Activated effector memory CD4-positive, alpha-beta T cell treated with anti-CD3 and anti-CD28 coated beads, Interleukin-2, amount 50 U/mL, for 16 hours (primary cell): ENCODE measurements around the gene SLC8B1.

Experiments
- DNase-seq: peaks from one replicate; pipeline ENCODE4 v3.0.0-alpha.2; 2020

SLC8B1 gene

DNA sequence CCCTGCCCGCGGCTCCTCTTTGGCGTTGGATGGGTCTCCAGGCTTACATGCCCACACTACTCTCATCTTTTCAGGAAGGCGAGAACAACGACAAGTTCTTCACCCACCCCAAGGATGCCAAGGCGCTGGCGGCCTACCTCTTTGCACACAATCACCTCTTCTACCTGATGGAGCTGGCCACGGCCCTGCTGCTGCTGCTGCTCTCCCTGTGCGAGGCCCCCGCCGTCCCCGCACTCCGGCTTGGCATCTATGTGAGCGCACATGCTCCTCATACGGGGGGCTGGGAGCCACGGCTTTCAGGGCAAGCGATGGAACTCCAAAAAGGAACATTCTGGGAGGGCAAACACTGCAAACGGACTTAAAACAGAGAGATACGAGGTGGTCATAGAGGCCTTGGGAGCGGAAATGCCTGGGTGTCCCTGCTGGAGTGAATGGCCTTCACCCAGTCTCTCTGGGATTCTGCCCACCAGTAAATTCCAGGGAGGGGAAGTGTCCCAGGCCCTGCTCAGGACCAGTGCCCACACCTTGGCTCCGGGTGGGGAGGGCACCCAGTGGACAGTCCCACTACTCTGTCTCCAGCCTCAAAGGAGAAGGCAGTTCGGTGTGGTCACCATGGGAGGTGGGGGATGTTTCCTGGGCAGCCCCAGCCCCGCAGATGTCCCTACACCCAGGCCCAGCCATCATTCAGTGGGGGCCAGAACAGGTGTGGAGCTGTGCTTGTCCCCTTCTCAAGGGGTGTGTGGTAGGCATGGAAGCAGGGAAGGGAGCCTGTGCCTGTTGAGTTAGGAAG is 68.6 kb downstream of the SLC8B1 start:
- no peak for DNase-seq

DNA sequence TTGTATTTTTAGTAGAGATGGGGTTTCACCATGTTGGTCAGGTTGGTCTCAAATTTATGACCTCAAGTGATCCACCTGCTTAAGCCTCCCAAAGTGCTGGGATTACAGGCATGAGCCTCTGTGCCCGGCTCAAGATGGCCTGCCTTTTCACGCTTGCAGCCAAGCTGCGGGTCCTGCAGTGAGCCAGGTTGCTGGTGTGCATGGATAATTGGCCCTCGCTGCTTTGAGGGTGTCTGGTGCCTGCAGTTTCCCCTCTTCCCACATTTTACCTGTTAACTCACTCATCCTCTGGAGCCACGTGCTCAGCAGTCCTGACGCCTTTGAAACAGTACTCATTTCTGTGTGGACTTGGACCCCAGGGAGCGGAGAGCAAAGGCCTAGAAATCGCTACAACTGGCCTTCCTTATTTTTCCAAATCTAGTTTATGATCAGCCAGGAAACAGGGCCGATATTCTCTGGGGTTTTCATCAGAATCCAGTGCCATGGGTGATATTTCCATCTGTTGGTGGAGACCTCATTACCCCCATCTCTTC is 71.4 kb downstream of the SLC8B1 start:
- no peak for DNase-seq

DNA sequence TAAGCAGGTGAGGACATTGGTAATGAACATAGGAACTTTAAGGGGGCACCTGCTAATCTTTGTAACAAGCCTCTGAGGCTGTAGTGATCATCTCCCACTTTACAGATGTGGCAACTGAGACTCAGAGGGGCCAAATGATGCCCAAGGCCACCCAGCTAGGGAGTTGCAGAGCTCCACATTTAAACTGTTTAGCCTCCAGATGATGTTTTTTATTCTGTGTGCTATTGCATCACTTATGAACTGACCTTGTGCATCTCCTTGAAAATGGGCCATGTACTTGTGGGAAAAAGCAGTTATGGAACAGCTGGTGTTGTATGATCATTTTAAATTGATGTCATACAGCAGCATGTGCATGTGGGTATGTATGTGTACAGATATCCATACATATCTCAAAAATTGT is 72.2 kb downstream of the SLC8B1 start:
- DNase-seq = no peak

DNA sequence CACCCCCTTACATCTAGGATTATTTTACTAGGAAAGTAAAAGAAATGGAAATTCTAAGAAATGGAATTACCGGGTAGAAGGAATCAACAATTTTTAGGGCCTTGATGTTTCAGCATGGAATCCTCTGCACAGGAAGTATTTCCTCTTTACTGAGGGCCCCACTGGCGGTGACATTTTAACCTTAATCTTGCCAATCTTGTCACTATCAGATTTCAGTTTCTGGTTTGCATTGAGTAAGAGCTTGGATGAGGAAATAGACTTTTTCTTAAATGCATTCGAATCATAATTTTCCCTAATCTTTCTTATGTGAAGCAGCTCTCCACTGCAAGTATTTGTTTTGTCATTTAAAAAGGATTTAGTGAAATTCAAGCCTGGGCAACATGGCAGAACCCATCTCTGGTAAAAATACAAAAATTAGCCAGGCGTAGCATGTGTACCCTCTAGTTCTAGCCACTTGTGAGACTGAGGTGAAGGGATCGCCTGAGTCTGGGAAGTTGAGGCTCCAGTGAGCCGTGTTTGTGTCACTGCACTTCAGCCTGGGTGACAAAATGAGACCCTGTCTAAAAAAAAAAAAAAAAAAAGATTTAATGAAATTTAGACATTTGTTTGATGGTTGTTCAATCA is 73.0 kb downstream of the SLC8B1 start:
- no peak for DNase-seq

DNA sequence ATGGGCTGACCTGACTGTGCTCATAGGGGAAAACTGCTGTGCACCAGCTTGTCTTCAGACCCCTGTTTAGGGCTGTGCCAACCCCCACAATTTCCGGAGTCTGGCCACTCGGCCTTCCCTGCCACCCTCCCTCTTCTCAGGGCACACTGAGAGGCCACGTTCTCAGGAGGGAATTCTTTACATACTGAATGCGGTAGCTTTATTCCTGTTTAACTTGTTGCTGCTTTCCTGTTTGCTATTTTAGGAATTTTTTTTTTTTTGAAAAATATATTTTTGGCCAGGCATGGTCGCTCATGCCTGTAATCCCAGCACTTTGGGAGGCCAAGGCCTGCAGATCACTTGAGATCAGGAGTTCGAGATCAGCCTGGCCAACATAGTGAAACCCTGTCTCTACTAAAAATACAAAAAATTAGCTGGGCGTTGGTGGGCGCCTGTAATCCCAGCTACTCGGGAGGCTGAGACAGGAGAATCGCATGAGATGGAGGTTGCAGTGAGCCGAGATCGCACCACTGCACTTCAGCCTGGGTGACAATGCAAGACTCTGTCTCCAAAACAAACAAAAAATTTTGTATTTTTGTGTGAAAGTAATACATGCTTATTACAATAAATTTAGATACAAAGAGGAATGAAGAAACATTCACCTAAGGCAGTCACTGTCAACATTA is 74.1 kb downstream of the SLC8B1 start:
- no peak for DNase-seq

DNA sequence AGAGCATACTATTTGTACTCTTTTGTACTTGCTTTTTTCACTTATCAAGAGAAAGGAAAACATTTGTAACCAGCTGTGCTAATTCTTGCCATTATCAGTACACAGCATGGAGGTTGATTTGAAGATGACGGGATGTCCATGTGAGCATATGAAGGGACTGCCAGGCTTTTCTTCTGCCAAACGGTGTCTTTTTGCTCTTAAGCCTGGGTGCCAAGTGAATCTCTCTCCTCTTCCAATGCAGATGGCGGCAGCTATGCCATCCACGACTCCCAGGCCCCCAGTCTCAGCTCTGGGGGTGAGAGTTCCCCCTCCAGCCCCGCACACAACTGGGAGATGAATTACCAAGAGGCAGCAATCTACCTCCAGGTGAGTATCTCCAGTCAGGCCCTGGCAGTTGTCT is 74.8 kb downstream of the SLC8B1 start:
- no peak for DNase-seq

DNA sequence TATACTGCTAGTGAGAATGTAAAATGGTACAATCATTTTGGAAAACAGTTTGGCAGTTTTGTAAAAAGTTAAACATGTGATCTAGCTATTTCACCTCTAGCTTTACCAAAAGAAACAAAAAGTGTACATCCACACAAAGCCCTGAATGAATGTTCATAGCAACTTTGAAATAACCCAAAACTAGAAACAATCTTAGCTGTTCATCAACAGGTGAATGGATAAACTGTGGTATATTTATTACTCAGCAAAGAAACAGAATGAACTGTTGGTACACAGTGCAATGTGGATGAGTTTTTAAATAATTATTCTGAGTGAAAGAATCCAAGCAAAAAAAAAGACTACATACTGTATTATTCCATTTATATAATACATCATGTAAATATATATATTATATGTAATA is 77.3 kb downstream of the SLC8B1 start:
- no peak for DNase-seq

DNA sequence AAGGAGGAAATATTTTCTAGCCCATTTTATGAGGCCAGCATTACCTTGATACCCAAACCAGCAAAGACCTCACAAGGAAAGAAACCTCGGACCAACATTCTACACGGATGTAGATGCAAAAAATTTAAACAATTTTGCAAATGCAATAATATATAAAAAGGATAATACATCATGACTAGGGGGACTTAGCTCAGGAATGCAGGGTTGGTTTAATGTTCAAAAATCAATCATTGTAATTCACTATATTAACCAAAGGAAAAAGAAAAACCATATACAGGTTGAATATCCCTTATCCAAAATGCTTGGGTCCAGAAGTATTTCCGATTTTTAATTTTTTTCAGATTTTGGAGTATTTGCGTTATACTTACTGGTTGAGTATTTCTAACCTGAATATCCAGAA is 80.6 kb downstream of the SLC8B1 start:
- no peak for DNase-seq

DNA sequence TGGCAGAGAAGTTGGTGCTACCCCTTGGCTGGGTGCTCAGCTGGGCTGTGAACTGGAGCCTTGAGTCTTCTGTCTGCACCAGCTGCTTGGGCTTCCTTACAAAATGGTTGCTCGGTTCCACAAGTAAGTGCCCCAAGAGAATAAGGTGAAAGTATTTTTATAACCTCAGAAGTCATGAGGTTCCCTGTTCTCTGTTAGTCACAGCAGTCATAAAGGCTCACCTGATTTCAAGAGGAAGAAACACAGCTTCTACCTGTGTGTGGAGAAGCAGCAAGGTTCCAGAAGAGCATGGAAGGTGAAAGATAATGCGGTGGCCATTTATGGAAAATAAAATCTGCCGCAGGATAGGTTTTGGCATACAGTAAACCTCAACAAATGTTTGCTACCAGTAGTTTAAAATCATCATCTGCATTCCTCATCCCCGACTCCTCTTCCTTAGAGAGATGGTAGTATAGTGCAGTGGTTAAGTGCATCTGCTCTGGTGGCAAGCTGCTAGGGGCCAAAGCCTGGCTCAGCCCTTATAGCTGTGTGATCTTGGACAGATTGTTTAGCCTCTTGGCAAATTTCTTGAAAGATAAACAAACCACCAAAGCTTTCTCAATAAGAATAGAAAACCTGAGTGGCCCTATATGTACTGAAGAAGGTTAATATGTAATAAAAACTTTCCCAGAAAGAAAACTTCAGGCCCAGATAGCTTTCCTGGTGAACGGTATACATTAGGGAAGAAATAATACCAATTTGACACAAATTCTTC is 81.2 kb downstream of the SLC8B1 start:
- DNase-seq = no peak

DNA sequence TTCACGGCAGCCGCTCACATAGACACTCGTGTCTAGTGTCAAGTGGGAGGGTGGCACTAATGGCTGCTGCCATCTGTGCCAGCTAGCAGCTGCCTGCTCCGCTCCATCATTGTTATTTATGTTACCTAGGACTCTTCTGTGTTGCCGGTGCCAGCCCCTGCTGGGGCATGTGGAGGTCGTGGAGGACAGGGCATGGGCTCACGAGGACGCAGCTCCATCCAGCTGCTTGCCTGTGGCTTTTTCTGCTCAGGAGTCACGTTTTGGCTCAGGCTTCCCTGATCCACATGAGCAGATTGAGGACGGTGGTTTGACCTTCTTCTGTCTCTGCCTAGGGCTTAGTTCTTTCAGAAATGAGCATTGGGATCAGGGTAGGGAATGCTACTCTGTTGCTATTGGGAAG is 82.4 kb downstream of the SLC8B1 start:
- no peak for DNase-seq

DNA sequence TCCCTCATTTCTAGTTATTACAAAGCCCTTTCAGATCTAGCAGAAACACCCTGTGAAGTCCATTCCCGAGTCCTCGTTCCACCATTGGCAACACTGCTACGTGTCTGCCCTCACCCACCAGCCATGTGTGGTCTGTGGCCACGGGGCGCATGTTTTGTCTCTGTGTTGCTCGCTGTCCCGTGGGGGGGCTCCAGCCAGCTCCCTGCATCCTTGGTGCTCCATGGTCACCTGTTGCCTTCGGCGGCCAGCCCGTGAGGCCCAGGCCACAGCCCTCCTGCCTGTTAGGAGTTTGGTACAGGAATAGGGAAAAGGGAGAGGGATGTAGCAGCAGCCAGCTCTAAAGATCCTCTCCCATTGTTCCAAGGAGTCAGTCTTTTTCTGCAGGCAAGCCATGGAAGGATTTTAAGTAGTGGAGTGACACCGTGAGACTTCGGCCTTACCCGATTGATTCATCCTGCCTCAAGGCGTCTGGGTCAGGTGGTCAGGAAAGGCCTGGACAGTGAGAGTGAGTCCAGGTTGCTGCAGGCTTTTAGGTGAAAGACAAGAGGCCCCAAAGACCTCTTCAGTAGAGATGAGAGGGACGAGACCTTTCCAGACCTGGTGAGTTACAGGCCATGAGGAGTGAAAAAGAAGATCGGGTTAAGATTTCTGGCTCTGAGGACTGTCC is 83.4 kb downstream of the SLC8B1 start:
- DNase-seq = no peak

DNA sequence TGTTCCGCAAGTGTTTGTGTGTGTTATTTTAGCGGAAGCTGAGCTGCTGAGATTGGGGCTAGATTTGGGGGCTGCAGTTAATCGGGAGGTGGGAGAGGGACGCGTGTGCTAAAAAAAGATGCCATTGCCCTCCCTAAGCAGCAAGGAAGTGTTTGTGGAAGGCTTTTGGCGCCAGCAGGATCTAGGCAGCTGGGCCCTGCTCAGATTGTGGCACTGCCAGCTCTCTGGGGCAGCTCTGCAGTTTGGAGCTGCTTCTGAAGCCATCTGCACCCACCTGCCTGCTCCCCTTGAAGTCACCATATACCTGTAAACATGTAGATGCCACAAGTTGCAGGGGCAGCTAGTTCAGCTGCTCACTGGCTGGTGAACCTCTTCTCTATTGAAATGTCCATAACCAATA is 84.9 kb downstream of the SLC8B1 start:
- DNase-seq = no peak

DNA sequence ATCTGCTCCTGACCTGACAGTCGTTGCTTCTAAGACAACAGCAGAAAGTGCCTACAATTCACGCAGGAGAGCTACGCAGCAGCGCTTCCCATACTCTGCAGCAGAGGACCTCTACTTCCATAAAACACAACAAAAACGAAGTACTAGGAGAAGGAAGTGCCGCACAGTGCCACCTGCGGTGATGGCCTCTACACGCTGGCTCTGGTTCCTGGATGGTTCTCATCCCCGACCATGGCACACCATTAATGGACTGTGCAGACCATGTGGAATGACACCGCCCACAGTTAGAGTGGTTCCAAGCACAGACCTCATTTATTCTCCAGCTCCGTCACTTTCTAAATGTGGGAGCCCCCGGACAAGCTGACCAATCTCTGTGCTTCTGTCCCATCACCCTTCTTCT is 85.4 kb downstream of the SLC8B1 start:
- DNase-seq = no peak

DNA sequence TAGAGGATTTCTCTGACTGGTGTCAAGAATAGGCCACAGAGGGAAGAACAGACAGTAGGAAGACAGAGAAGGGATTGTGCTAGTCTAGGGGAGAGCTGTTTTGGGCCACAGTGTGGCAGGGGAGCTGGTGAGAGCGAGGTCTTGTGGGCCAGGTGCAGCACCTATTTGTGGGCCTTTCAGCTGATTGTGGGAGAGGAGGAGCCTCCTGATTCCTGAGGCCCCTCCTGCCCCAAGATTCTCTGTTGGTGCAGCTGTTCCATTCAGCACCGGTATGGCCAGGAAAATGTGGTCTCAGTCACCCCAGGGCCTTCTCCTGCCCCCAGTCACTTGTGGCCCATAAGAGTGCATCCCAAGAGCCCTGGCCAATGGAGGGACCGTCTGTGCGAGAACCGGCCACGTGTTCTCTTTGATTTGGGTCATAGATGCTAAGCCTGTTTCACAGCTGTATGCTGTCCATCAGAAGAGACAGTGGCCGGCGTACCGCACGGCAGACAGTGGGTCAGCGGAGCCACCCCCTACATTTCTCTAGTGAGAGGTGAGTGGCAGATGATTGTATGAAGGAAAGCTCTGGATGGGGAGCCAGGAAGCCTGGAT is 86.0 kb downstream of the SLC8B1 start:
- DNase-seq = no peak
